ENCODE measurements around the gene MAPKAP1.

DNA sequence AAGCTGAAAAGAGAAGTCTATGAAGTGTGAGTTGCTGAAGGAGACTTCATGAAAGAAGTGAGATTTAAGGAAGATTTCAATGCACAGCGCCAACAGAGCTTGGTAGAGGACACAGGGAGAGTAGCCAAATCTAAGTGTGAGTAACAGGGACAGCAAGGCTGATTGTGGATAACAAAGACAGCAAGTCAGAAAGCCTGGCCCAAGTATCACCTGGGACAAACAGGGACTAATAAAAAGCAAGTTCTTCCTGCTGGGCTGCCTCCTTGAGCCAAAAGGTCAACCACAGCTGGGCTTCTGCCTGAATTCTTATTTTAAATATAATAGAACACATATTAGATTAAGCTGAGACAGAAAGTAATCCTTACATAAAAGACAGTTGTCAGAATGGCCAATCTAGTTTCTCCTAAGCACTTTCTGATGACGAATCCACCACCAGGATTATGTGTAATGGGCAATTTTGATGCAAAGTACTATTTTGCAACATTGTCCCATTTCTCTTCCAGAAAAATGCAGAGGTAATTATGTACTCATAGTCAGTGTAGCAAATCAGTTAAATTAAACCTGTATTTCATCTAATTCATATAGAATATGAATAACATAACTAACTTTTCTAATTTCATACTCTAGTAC lies 73.8 kb downstream of the MAPKAP1 start:
- TF ChIP-seq, protein P1, sequence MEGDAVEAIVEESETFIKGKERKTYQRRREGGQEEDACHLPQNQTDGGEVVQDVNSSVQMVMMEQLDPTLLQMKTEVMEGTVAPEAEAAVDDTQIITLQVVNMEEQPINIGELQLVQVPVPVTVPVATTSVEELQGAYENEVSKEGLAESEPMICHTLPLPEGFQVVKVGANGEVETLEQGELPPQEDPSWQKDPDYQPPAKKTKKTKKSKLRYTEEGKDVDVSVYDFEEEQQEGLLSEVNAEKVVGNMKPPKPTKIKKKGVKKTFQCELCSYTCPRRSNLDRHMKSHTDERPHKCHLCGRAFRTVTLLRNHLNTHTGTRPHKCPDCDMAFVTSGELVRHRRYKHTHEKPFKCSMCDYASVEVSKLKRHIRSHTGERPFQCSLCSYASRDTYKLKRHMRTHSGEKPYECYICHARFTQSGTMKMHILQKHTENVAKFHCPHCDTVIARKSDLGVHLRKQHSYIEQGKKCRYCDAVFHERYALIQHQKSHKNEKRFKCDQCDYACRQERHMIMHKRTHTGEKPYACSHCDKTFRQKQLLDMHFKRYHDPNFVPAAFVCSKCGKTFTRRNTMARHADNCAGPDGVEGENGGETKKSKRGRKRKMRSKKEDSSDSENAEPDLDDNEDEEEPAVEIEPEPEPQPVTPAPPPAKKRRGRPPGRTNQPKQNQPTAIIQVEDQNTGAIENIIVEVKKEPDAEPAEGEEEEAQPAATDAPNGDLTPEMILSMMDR (conservative IDR thresholded peaks at IDR 0.05; ENCODE audit: low read depth in 2 of 2): no peak
- no peak for TF ChIP-seq POLR2AphosphoS5 (IDR thresholded peaks at IDR 0.05; ENCODE audit: low read depth)
- TF ChIP-seq EZH2phosphoT487 (IDR thresholded peaks at IDR 0.05; ENCODE audit: unreplicated experiment): no peak
- no peak for TF ChIP-seq EZH2 (IDR thresholded peaks at IDR 0.05; ENCODE audit: low read depth, unreplicated experiment)
- TF ChIP-seq, protein P2, sequence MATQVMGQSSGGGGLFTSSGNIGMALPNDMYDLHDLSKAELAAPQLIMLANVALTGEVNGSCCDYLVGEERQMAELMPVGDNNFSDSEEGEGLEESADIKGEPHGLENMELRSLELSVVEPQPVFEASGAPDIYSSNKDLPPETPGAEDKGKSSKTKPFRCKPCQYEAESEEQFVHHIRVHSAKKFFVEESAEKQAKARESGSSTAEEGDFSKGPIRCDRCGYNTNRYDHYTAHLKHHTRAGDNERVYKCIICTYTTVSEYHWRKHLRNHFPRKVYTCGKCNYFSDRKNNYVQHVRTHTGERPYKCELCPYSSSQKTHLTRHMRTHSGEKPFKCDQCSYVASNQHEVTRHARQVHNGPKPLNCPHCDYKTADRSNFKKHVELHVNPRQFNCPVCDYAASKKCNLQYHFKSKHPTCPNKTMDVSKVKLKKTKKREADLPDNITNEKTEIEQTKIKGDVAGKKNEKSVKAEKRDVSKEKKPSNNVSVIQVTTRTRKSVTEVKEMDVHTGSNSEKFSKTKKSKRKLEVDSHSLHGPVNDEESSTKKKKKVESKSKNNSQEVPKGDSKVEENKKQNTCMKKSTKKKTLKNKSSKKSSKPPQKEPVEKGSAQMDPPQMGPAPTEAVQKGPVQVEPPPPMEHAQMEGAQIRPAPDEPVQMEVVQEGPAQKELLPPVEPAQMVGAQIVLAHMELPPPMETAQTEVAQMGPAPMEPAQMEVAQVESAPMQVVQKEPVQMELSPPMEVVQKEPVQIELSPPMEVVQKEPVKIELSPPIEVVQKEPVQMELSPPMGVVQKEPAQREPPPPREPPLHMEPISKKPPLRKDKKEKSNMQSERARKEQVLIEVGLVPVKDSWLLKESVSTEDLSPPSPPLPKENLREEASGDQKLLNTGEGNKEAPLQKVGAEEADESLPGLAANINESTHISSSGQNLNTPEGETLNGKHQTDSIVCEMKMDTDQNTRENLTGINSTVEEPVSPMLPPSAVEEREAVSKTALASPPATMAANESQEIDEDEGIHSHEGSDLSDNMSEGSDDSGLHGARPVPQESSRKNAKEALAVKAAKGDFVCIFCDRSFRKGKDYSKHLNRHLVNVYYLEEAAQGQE (IDR thresholded peaks at IDR 0.05; ENCODE audit: unreplicated experiment): no peak
- no peak for TF ChIP-seq ZNF114 (CRISPR knock-in tag; IDR thresholded peaks at IDR 0.05)
- TF ChIP-seq STAT1 (IDR thresholded peaks at IDR 0.05; ENCODE audit: unreplicated experiment): no peak

Data from GM23338 (cell line).